Loucy (cell line): ENCODE data around the gene SELENOF.

Experiments used
- H2AFZ ChIP-seq: fragments of 200-600 bp; sonication (generic); 2 replicates; pipeline ENCODE4 v1.6.0; 2016; ENCODE audit warnings: antibody characterized with exemption, mild to moderate bottlenecking, low read length, moderate library complexity
- H3F3A ChIP-seq: fragments of 200-600 bp; 2 replicates; pipeline ENCODE4 v1.6.0; 2016; ENCODE audit warnings: antibody characterized with exemption, low read depth, mild to moderate bottlenecking
- H3K27me3 ChIP-seq: fragments of 200-600 bp; sonication (generic); 2 replicates; pipeline ENCODE4 v1.6.1; 2014; ENCODE audit warnings: low read length, mild to moderate bottlenecking; ENCODE audit not compliant: insufficient read depth, poor library complexity, severe bottlenecking
- H3K36me3 ChIP-seq: fragments of 200-600 bp; sonication (generic); 2 replicates; pipeline ENCODE4 v1.6.1; 2016; ENCODE audit warnings: low read length; ENCODE audit not compliant: insufficient read depth
- H3K4me1 ChIP-seq: fragments of 200-600 bp; sonication (generic); 2 replicates; pipeline ENCODE4 v1.5.1; 2014; ENCODE audit warnings: low read length, mild to moderate bottlenecking; ENCODE audit not compliant: insufficient read depth, poor library complexity, severe bottlenecking
- H3K4me2 ChIP-seq: fragments of 200-600 bp; sonication (generic); 2 replicates; pipeline ENCODE4 v1.6.0; 2014; ENCODE audit warnings: antibody characterized with exemption, low read length, low read depth, mild to moderate bottlenecking; ENCODE audit not compliant: poor library complexity, severe bottlenecking
- H3K4me3 ChIP-seq: fragments of 200-600 bp; sonication (generic); 2 replicates; pipeline ENCODE4 v1.5.1; 2014; ENCODE audit warnings: low read length, mild to moderate bottlenecking, mixed read lengths; ENCODE audit not compliant: poor library complexity, severe bottlenecking
- H3K79me2 ChIP-seq: fragments of 200-600 bp; sonication (generic); 2 replicates; pipeline ENCODE4 v1.6.1; 2014; ENCODE audit warnings: low read length; ENCODE audit not compliant: insufficient read depth
- H3K9ac ChIP-seq: fragments of 200-600 bp; sonication (generic); 2 replicates; pipeline ENCODE4 v1.6.0; 2014; ENCODE audit warnings: mild to moderate bottlenecking, low read depth, low read length, moderate library complexity; ENCODE audit not compliant: poor library complexity, severe bottlenecking
- H3K9me2 ChIP-seq: fragments of 200-600 bp; sonication (generic); replicated peaks from 2 replicates; pipeline ENCODE4 v1.6.1; 2016; ENCODE audit warnings: low read depth, low read length, mixed read lengths
- H3K9me3 ChIP-seq: fragments of 200-600 bp; sonication (generic); 2 replicates; pipeline ENCODE4 v1.6.1; 2014; ENCODE audit warnings: mild to moderate bottlenecking, antibody characterized with exemption, low read length, low read depth; ENCODE audit not compliant: insufficient read depth
- H4K20me1 ChIP-seq: fragments of 200-600 bp; sonication (generic); 2 replicates; pipeline ENCODE4 v1.6.0; 2014; ENCODE audit warnings: antibody characterized with exemption, low read length, mild to moderate bottlenecking; ENCODE audit not compliant: insufficient read depth, poor library complexity, severe bottlenecking
- EZH2phosphoT487 ChIP-seq: fragments of 200-600 bp; IDR thresholded peaks from 2 replicates; pipeline ENCODE4 v1.6.1; 2018; ENCODE audit warnings: antibody characterized with exemption, mild to moderate bottlenecking, moderate library complexity, borderline replicate concordance
- TF ChIP-seq, protein P1 (sequence below): fragments of 200-600 bp; sonication (generic); conservative IDR thresholded peaks from 2 replicates; pipeline ENCODE4 v1.5.1; 2014; ENCODE audit warnings: mild to moderate bottlenecking, antibody characterized with exemption, low read length

SELENOF gene

DNA sequence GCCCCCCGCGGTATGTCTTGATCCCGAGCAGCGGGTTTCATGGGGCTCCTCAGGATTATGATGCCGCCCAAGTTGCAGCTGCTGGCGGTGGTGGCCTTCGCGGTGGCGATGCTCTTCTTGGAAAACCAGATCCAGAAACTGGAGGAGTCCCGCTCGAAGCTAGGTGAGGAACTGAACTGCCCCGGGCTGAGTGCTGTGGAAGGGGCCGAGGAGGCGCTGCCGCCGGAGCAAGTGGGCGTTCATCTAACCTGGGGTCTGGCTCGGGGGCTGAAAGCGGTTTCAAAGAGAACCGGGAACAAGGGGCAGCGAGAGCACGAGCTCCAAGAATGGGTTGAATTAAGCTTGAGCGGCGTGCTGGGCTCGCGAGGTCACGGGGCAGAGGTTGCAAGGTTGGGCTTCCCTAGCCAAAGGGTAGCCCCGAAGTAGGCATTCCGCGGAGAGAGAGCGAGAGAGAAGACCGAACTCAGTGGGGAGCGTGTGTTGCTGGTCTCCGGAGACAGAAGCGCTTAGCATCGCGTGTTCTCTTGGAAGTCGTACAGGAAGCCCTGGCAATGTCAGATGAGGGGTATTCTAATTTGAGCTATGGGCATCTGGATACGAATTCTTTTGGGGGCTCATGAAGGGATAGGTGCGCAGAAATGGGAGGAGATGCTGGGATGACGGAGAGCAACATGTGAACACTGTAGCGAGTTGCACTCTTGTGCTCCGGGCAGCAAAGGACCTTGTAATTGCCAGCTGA, 1.2 kb upstream of the SELENOF start:
- Histone ChIP-seq H3F3A (no peaks in the 10 kb centered on the region), H3K9me3 (no peaks in the 10 kb centered on the region), H3K4me2 (peak overlapping the region; percentile 95), H2AFZ (peak overlapping the region; percentile 91), H3K9me2 (no peaks in the 10 kb centered on the region), H4K20me1 (peaks cover 46% of the 10 kb centered on the region), H3K4me1 (peaks cover 63% of the 10 kb centered on the region), H3K36me3 (no peaks in the 10 kb centered on the region), H3K27me3 (no peaks in the 10 kb centered on the region), H3K4me3 (peak overlapping the region; percentile 94), H3K79me2 (peaks cover 85% of the 10 kb centered on the region), H3K9ac (peak overlapping the region; percentile 91)
- TF ChIP-seq, protein P1, sequence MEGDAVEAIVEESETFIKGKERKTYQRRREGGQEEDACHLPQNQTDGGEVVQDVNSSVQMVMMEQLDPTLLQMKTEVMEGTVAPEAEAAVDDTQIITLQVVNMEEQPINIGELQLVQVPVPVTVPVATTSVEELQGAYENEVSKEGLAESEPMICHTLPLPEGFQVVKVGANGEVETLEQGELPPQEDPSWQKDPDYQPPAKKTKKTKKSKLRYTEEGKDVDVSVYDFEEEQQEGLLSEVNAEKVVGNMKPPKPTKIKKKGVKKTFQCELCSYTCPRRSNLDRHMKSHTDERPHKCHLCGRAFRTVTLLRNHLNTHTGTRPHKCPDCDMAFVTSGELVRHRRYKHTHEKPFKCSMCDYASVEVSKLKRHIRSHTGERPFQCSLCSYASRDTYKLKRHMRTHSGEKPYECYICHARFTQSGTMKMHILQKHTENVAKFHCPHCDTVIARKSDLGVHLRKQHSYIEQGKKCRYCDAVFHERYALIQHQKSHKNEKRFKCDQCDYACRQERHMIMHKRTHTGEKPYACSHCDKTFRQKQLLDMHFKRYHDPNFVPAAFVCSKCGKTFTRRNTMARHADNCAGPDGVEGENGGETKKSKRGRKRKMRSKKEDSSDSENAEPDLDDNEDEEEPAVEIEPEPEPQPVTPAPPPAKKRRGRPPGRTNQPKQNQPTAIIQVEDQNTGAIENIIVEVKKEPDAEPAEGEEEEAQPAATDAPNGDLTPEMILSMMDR = no peak
- no peak for TF ChIP-seq EZH2phosphoT487

DNA sequence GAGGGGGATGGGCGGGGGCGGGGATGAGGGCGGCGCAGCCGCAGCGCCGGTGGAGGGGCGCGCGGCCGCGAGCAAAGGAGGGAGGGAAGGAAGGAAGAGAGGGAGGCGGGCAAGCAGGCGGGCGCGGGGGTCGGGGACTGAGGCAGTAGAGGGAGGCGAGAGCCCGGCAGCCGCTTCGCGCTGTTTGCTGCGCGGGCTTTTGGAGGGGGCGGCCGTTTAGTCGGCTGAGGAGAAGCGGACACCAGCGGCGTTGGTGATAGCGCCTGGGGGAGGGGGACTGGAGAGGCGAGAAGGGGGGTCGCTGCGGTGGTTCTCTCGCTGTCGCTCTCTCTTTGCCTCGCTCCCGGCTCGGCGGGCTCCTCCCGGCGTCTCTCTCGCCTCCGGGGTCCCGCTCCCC, 673 bp upstream of the SELENOF start, which contains the start of gene HS2ST1:
HS2ST1 (plus strand) TSS at position 35 of the 397 bp plus-strand sequence.
- TF ChIP-seq, protein P1 = no peak
- no peak for TF ChIP-seq EZH2phosphoT487
- Histone ChIP-seq H3K4me1 (peaks cover 59% of the 10 kb centered on the region), H3K4me2 (peak within 1 kb of the TSS; percentile 96), H3K79me2 (peaks cover 85% of the 10 kb centered on the region), H2AFZ (peak within 1 kb of the TSS; percentile 91), H3K9me3 (no peaks in the 10 kb centered on the region), H3F3A (no peaks in the 10 kb centered on the region), H3K27me3 (no peaks in the 10 kb centered on the region), H3K36me3 (no peaks in the 10 kb centered on the region), H3K9me2 (no peaks in the 10 kb centered on the region), H3K9ac (peak within 1 kb of the TSS; percentile 94), H3K4me3 (peak within 1 kb of the TSS; percentile 97), H4K20me1 (peaks cover 51% of the 10 kb centered on the region)

DNA sequence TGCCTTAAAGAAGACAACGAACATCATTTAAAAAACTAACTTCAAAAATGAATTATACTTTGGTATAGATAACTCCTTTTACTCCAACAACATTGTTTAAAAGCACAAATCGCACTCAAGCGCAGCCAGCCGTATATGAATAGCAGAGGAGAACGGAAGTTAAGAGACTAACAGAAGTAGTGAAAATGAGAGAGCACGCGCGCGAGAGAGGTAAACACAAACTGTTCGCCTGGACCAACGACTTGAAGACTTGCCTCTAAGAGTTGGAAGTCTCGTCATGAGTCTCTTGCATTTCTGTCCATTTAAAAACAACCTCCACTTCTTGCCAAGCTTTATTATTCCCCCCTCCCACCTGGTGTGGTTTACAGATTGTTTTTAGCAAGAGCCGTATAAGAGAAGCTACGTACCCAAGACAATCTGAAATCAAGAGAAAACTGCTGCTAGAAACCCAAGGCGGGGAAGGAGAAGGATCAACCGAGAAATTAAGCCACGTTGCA, 479 bp downstream of the SELENOF start:
- H3K4me1 ChIP-seq = peaks cover 60% of the 10 kb centered on the region
- TF ChIP-seq, protein P1 = no peak
- no peak for TF ChIP-seq EZH2phosphoT487

More for the DNA sequence above, 479 bp downstream of the SELENOF start:
- Histone ChIP-seq H3K36me3 (no peaks in the 10 kb centered on the region), H3F3A (no peaks in the 10 kb centered on the region), H4K20me1 (peaks cover 59% of the 10 kb centered on the region), H3K4me3 (peak overlapping the region; percentile 97), H3K4me2 (peak overlapping the region; percentile 96), H3K27me3 (no peaks in the 10 kb centered on the region), H3K9ac (peak overlapping the region; percentile 94), H3K79me2 (peaks cover 89% of the 10 kb centered on the region), H2AFZ (peak overlapping the region; percentile 73), H3K9me2 (no peaks in the 10 kb centered on the region), H3K9me3 (no peaks in the 10 kb centered on the region)
